Measurements from ENCODE around the gene STEAP4.

Gene STEAP4

DNA sequence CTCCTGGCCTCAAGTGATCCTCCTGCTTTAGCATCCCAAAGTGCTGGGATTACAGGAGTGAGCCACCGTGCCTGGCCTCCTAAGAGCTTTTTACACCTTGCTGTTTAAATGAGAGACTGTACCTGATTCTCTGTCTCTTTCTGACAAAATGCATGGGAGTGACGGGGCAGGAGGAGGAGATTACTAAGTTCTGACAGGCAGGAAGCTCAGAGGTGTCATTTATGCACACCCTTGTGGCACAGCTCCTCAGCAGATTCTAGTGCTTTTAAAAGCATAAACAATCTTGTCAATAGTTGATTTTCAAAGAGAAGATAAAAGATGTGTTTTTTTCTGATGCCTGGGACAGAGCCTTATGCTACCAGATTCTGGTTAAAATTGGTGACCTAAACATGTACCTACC is 39.7 kb upstream of the STEAP4 start:
- Histone ChIP-seq H3K4me1 (ENCODE audit: control insufficient read depth in 1 of 2, insufficient read depth in 1 of 2, low read depth in 1 of 2, low read length in 1 of 2) (peaks cover 23 to 31% of the 10 kb centered on the region in 2 experiments), H3K27ac (peak overlapping the region; percentile 49), H3K4me3 (ENCODE audit: low read depth in 1 of 2, low read length in 1 of 2) (no peak overlapping the region), H3K36me3 (no peaks in the 10 kb centered on the region), H3K9me3 (no peaks in the 10 kb centered on the region), H3K27me3 (no peaks in the 10 kb centered on the region)
- TF ChIP-seq, protein P1, sequence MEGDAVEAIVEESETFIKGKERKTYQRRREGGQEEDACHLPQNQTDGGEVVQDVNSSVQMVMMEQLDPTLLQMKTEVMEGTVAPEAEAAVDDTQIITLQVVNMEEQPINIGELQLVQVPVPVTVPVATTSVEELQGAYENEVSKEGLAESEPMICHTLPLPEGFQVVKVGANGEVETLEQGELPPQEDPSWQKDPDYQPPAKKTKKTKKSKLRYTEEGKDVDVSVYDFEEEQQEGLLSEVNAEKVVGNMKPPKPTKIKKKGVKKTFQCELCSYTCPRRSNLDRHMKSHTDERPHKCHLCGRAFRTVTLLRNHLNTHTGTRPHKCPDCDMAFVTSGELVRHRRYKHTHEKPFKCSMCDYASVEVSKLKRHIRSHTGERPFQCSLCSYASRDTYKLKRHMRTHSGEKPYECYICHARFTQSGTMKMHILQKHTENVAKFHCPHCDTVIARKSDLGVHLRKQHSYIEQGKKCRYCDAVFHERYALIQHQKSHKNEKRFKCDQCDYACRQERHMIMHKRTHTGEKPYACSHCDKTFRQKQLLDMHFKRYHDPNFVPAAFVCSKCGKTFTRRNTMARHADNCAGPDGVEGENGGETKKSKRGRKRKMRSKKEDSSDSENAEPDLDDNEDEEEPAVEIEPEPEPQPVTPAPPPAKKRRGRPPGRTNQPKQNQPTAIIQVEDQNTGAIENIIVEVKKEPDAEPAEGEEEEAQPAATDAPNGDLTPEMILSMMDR (IDR thresholded peaks at IDR 0.05), result no peak

DNA sequence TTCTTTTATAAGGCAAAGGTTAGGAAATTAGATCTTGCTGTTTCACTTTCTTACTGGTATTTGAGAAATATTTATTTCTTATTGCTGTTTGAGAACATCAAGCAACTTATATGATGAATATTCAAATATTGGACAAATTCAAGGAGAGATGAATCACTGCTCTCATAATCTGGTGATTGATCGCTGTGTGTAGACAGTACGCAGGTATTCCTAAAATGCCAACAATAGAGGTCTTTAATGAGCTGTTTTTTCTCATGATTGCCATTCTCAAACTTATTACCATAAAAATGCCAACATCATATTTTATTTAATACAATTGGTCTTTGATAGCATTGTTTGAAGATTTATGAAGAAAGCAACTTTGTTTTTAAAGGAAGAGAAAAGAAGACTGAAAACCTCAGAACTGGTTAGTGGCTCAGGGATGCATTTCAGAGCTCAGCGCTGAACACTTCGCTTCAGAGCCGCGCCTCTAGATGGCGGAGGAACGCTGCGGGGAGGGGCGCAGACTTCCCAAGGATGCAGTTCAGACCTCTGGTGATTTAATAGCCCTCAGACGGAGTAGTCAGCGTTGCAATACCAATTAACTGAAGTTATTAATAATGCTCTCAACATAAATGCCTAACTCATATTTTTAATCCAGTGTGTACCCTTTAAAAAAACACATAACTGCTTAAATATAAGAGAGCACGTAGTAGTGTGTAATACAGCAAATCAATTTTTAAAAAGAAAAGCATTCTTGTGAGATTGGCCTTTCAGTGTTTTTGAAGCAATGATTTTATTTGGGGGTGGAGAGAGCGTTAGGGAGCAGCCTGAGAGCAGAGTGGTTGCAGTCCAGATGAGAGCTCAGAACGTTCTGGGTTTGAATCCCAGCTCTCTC is 38.5 kb upstream of the STEAP4 start:
- H3K4me3 ChIP-seq (ENCODE audit: low read depth in 1 of 2, low read length in 1 of 2), result no peak overlapping the region
- H3K27me3 ChIP-seq, result no peaks in the 10 kb centered on the region
- no peaks in the 10 kb centered on the region for H3K36me3 ChIP-seq
- H3K9me3 ChIP-seq, result no peaks in the 10 kb centered on the region
- H3K27ac ChIP-seq, result peak overlapping the region; percentile 49
- TF ChIP-seq, protein P1 (IDR thresholded peaks at IDR 0.05), result peak; percentile 68
- H3K4me1 ChIP-seq (ENCODE audit: control insufficient read depth in 1 of 2, insufficient read depth in 1 of 2, low read depth in 1 of 2, low read length in 1 of 2), result peaks cover 23 to 31% of the 10 kb centered on the region in 2 experiments

DNA sequence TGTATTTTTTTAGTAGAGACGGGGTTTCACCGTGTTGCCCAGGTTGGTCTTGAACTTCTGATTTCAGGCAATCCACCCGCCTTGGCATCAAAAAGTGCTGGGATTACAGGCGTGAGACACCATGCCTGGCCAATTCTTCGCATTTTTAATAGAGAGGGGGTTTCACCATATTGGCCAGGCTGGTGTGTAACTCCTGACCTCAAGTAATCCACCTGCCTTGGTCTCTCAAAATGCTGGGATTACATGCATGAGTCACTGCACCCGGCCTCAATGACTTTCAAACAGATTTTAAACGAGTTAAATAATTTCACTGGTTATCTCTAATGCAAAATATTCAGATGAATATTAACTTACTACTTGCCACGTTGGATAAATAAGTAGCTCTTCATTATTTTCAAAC is 37.6 kb upstream of the STEAP4 start:
- Histone ChIP-seq H3K27me3 (no peaks in the 10 kb centered on the region), H3K4me1 (ENCODE audit: control insufficient read depth in 1 of 2, insufficient read depth in 1 of 2, low read depth in 1 of 2, low read length in 1 of 2) (peaks cover 19 to 25% of the 10 kb centered on the region in 2 experiments), H3K9me3 (no peaks in the 10 kb centered on the region), H3K4me3 (ENCODE audit: low read depth in 1 of 2, low read length in 1 of 2) (no peak overlapping the region), H3K36me3 (no peaks in the 10 kb centered on the region), H3K27ac (no peak overlapping the region)
- TF ChIP-seq, protein P1 (IDR thresholded peaks at IDR 0.05), result no peak

DNA sequence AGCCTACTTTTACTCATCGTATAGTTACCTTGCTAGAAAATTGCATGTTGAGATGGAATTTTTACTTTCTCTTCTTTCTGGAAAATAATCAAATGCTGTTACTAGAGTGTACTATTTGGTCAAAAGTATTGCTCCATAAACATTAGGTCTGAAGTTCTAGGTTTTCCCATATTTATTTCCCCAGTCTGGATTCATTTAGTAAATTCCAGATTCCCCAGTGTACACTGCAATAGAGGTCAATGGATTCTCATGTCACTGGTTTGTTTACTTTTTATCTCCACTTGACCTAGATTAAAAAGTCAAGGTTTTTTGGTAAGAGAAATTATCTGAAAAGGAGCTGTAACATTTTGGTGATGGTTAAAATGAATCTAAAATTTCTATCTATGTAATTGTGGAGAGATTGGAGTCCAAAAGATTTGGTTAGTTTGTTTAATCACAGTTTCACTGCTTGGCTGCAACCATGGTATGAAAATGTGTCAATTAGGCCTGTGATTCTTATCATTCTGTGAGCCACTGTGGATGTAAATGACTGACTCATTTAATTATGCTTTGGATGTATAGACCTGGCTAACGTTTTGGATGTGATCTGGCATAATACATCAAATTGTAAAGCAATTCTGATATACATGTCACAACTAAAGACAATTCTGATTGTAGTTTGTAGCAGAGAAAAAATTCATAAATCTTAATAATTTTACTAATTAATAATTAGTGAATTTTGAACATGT is 32.7 kb upstream of the STEAP4 start:
- H3K4me1 ChIP-seq (ENCODE audit: control insufficient read depth in 1 of 2, insufficient read depth in 1 of 2, low read depth in 1 of 2, low read length in 1 of 2), result no peaks in the 10 kb centered on the region
- TF ChIP-seq, protein P1 (IDR thresholded peaks at IDR 0.05), result no peak
- no peaks in the 10 kb centered on the region for H3K36me3 ChIP-seq
- H3K27me3 ChIP-seq, result no peaks in the 10 kb centered on the region
- no peaks in the 10 kb centered on the region for H3K9me3 ChIP-seq
- no peak overlapping the region for H3K4me3 ChIP-seq (ENCODE audit: low read depth in 1 of 2, low read length in 1 of 2)
- no peak overlapping the region for H3K27ac ChIP-seq

DNA sequence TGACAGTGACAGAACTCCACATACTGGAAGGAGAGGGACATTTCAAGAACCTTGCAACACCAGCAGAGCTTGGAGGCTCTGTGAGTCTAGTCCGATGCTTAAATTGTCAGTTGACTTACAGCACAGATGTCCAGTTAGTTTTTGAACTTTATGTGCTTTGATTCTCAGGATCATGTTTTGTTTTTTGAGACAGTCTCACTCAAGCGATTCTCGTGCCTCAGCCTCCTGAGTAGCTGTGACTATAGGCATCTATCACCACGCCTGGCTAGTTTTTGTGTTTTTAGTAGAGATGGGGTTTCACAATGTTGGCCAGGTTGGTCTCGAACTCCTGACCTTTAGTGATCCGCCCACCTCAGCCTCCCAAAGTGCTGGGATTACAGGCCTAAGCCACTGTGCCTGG is 31.8 kb upstream of the STEAP4 start:
- H3K27ac ChIP-seq, result no peak overlapping the region
- no peaks in the 10 kb centered on the region for H3K27me3 ChIP-seq

More for the DNA sequence above, 31.8 kb upstream of the STEAP4 start:
- Histone ChIP-seq H3K36me3 (no peaks in the 10 kb centered on the region), H3K4me1 (ENCODE audit: control insufficient read depth in 1 of 2, insufficient read depth in 1 of 2, low read depth in 1 of 2, low read length in 1 of 2) (no peaks in the 10 kb centered on the region), H3K4me3 (ENCODE audit: low read depth in 1 of 2, low read length in 1 of 2) (no peak overlapping the region), H3K9me3 (no peaks in the 10 kb centered on the region)
- TF ChIP-seq, protein P1 (IDR thresholded peaks at IDR 0.05), result no peak

Measured in neutrophil (primary cell).